LoVo (cell line): ENCODE data around the gene AZU1.
"Not testable (repeated sequence)": the region's sequence is repeated elsewhere in the genome, so short reads cannot be mapped to it uniquely, and the experiment has no call there.

ENCODE experiments used
- DNase-seq: peaks from one replicate; pipeline ENCODE4 v3.0.0-alpha.2; 2016; ENCODE audit warnings: low spot score

Gene AZU1

DNA sequence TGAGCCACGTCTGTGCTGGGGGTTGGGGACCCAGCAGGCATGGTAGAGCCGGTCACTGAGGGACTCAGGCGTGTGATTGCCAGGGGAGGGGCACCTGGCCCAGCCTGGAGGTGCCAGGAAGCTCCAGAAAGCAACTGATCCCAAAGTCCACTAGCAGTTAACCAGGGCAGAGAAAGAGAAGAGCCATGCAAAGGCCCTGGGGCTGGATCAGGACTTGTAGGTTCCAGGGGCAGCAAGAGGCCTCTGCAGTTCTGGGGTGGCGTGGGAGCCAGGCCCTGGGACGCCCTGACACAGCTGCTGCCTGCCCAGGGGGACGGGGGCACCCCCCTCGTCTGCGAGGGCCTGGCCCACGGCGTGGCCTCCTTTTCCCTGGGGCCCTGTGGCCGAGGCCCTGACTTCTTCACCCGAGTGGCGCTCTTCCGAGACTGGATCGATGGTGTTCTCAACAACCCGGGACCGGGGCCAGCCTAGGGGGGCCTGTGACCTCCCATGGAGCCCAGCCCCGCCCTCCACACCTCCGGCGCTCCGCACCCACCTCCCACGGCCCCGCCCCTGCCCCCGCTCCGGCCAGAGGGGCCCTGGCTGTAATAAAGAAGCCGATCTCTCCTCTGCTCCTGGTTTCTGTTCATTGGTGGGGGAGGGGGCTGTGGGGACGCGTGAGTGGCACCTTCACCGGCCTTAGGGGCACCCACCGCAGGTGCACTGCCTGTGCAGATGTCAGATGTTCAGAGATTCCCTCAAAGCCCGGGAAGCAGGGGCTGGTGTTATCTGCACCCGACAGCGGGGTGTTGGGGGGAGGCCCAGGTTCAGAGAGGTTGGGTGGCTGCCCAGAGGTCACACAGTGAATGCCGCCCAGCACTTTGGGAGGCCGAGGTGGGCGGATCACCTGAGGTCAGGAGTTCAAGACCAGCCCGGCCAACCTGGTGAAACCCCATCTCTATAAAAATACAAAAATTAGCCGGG, 4.1 kb downstream of the AZU1 start:
- no peak for DNase-seq

DNA sequence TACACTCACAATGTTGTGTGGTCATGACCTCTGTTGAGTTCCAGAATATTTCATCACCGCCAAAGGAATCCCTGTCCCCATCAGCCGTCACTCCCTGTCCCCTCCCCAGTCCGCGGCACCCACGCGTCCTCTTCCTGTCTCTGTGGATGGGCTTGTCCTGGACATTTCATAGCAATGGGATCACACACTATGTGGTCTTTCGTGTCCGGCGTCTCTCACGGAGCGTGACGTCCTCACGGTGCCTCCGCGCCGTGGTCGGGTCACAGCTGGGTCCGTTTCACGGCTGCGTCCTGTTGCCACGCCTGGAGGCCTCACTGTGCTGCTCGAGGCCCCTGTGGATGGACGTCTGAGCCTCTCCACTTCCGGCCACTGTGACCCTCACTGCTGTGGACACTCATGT, 6.6 kb downstream of the AZU1 start:
- no peak for DNase-seq

DNA sequence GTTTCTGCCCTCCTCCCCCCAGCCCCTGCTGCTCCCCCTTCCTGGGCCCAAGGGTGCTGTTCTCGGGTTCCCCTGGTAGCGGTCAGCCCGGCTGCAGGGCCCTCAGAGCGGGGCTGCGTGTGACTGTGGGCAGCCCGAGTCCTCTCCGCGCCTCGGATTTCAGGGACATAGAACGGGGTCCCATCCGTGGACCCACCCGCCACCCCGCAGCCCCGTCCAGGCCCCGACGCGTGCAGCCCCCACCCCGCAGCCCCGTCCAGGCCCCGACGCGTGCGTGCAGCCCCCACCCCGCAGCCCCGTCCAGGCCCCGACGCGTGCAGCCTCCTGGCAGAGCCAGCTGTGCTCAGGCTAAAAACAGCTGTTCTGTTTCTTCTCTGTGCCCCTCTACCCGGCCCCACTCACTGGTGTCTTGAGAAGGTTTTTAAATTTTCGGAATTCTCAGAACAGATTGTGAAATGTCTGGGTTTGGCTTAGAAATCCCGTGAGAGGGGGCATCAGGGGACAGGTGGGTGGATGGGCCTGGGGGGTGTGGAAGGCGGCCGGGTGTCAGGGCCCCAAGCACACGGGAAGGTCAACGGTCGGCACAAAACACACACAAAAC, 7.7 kb downstream of the AZU1 start:
- DNase-seq, result no peak

- no peak for DNase-seq
Observed at GRCh38 chr19:840519-841206, 13.0 kb downstream of the AZU1 start, which contains the start of gene PRTN3. TSS of gene PRTN3 (plus strand) at chr19:840999. CDS start at chr19:841009, 10 bp downstream.

GRCh38 chr19:842802-843179, 15.2 kb downstream of the AZU1 start:
- not testable (repeated sequence) for DNase-seq

- DNase-seq, result no peak
Observed at GRCh38 chr19:843180-843835, 15.7 kb downstream of the AZU1 start.

GRCh38 chr19:843836-844545, 16.4 kb downstream of the AZU1 start:
- DNase-seq, result no peak

DNA sequence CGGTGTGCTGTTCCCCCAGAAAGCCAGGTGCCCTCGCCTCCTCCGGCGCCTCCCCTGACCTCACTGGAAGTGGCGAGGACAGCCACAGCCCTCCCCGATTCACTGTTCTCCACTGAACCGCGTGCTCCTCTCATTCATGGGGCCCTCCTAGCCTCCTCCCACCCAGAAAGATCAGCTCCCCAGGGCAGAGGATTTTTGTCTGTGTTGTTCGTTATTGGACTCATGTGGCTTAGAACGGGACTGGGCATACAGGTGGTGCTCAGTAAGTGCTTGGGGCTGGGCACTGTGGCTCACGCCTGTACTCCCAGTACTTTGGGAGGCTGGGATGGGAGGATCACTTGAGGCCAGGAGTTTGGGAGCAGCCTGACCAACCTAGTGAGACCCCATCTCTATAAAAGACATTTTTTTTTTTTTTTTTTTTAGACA, 16.9 kb downstream of the AZU1 start:
- DNase-seq, result no peak

DNA sequence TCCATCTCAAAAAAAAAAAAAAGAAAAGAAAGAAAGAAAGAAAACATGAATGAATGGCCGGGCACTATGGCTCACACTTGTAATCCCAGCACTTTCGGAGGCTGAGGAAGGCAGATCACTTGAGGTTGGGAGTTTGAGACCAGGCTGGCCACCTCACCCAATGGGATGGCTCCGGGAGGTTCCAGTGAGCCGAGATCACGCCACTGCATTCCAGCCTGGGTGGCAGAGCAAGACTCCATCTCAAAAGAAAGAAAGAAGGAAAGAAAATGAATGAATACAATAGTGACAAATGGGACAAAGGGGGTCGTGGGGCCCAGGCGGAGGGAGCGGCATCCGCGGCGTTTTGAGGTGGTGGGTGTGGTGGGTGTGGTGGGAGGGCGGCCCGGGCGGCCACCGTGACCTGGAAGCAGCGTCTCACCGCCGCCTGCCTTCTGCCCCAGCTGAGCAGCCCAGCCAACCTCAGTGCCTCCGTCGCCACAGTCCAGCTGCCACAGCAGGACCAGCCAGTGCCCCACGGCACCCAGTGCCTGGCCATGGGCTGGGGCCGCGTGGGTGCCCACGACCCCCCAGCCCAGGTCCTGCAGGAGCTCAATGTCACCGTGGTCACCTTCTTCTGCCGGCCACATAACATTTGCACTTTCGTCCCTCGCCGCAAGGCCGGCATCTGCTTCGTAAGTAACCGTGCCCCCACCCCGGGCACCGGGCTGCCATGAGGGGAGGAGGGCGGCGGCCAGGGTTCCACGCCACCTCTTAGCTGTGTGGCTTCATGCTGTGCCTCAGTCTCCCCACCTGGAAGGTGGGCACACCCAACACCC, 18.3 kb downstream of the AZU1 start:
- no peak for DNase-seq

DNA sequence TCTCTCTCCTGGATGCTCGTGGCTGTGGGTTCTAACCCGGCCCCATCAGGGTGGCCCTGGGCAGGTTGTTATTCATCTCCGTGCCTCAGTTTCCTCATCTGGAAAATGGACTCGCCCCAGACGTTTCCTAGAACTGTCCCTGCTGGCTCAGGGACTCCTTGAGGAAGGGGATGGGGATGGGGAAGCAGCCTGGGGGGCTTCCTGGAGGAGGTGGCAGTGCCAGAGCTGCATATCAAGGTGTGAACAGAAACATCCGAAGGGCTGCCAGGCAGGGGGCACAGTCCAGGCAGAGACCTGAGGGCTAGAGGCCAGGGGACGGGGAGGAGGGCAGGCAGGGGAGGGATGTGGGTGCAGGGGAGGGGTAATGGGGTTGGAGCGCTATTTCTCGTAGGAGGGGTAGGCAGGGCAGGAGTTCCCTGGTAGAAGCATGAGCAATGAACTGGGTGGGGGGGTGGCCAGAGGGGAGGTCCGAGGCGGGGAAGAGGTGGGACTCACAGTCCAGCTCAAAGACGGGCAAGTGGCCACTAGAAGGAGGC, 20.8 kb downstream of the AZU1 start:
- no peak for DNase-seq

- not testable (repeated sequence) for DNase-seq
Observed at GRCh38 chr19:849195-849594, 21.6 kb downstream of the AZU1 start.

DNA sequence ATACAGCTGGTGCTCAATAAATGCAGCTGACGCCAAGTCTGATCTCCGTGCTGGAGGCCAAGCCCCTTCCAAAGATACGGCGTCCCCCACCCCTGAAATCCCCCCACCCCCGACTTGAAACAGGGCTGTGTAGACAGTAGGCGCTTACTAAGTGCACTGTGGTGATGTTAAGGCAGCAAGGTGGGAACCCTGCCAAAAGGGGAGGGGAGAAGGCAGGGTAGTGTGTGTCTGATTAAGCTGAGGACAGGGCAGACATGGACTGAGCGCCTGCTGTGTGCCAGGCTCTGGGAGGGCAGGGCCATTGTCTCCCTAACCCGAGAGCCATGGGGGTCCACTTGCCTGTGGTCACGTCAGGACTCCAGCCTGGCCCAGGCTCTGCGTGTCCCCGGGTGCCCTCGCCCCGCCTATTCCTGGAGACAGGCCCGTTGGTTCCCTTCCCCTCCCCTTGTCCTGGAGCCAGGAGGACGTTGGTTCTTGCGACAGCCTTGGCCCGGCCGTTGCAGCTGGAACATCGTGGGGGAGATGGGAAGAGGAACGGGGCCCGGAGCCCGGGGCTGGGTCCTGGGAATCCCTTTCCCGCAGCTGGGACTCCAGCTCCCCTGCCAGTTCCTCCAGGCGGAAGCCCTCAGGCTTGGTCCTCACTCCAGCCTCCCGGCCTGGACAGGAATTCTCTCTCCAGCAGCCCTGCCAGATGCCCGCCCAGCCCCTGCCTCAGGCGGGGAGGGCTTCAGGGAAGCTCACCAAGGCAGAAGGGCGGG, 22.8 kb downstream of the AZU1 start:
- no peak for DNase-seq

- DNase-seq, result no peak
Observed at GRCh38 chr19:850979-851335, 23.3 kb downstream of the AZU1 start.

- DNase-seq, result no peak
Observed at GRCh38 chr19:852136-853013, 24.7 kb downstream of the AZU1 start, which contains the start of gene ELANE. TSS of gene ELANE (plus strand) at chr19:852303. CDS start at chr19:852329, 26 bp downstream.

DNA sequence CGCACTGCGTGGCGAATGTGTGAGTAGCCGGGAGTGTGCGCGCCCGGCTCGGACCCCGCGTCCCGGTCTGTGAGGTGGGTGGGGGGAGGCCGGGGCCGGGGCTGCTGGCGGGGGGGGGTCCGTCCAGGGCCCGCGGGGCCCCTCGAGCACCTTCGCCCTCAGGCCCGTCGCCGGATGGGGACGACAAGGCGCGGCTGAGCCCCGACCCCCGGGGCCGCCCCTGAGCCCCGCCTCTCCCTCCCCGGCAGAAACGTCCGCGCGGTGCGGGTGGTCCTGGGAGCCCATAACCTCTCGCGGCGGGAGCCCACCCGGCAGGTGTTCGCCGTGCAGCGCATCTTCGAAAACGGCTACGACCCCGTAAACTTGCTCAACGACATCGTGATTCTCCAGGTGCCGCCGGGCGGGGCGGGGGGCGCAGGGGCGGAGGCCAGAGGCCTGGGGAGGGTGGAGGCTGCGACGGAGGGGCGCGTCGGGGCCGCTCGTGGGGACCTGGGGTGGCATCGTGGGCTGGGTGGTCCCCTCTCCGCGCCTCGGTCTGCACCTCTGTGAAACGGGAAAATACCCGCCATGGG, 25.5 kb downstream of the AZU1 start:
- no peak for DNase-seq

- not testable (repeated sequence) for DNase-seq
Observed at GRCh38 chr19:853614-854220, 26.1 kb downstream of the AZU1 start.

DNA sequence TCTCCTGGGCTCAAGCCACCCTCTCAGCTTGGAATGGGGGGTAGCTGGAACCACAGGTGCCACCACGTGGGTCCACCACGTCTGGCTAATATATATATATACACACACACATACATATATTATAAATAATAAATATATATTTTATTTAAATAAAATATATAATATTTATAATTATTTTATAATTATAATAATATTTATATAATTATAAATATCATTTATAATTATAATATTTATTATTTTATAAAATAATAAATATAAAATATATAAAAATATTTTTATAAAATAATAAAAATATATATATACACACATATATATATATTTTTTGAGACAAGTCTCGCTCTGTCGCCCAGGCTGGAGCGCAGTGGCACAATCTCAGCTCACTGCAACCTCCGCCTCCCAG, 26.9 kb downstream of the AZU1 start:
- DNase-seq, result no peak

DNA sequence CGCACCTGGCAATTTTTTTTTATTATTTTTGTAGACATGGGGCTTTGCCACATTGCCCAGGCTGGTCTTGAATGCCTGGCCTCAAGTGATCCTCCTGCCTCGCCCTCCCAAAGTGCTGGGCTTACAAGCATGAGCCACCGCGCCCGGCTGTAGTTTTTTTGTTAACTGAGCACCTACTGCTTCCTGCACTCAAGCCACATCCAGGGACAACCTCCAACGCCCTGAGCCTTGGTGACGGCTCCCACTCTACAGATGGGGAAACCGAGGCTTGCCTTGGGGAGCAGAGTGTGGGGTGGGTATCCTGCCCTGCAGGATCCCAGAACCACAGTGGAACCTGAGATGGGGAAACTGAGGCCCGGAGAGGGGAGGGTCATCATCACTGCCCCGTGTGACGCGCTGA, 27.5 kb downstream of the AZU1 start:
- DNase-seq, result no peak
